ENCODE results near the gene CD44.

CD44 gene

GRCh38 chr11:35139722-35140282 lies 831 bp downstream of the CD44 start:
- no peak for DNase-seq (ENCODE audit: low read depth)

GRCh38 chr11:35141071-35141470 lies 2.1 kb downstream of the CD44 start:
- DNase-seq (ENCODE audit: low read depth): no peak

GRCh38 chr11:35141571-35141971 lies 2.6 kb downstream of the CD44 start:
- DNase-seq (ENCODE audit: low read depth): no peak

- no peak for DNase-seq (ENCODE audit: low read depth)
Observed at GRCh38 chr11:35142481-35143075, 3.6 kb downstream of the CD44 start.

- DNase-seq (ENCODE audit: low read depth): no peak
Observed at GRCh38 chr11:35143297-35144135, 4.5 kb downstream of the CD44 start.

- no peak for DNase-seq (ENCODE audit: low read depth)
Observed at GRCh38 chr11:35144136-35144741, 5.3 kb downstream of the CD44 start.

- no peak for DNase-seq (ENCODE audit: low read depth)
Observed at GRCh38 chr11:35144806-35145205, 5.8 kb downstream of the CD44 start.

- no peak for DNase-seq (ENCODE audit: low read depth)
Observed at GRCh38 chr11:35145271-35145670, 6.3 kb downstream of the CD44 start.

GRCh38 chr11:35146074-35146521 lies 7.1 kb downstream of the CD44 start:
- no peak for DNase-seq (ENCODE audit: low read depth)

- DNase-seq (ENCODE audit: low read depth): no peak
Observed at GRCh38 chr11:35146711-35147110, 7.7 kb downstream of the CD44 start.

GRCh38 chr11:35147235-35147634 lies 8.3 kb downstream of the CD44 start:
- DNase-seq (ENCODE audit: low read depth): no peak

- no peak for DNase-seq (ENCODE audit: low read depth)
Observed at GRCh38 chr11:35148163-35148837, 9.3 kb downstream of the CD44 start.

GRCh38 chr11:35150454-35150853 lies 11.5 kb downstream of the CD44 start:
- DNase-seq (ENCODE audit: low read depth): no peak

GRCh38 chr11:35151241-35151640 lies 12.3 kb downstream of the CD44 start:
- no peak for DNase-seq (ENCODE audit: low read depth)

GRCh38 chr11:35151683-35152280 lies 12.8 kb downstream of the CD44 start:
- DNase-seq (ENCODE audit: low read depth): no peak

- no peak for DNase-seq (ENCODE audit: low read depth)
Observed at GRCh38 chr11:35152575-35152974, 13.6 kb downstream of the CD44 start.

GRCh38 chr11:35153280-35153679 lies 14.3 kb downstream of the CD44 start:
- no peak for DNase-seq (ENCODE audit: low read depth)

- no peak for DNase-seq (ENCODE audit: low read depth)
Observed at GRCh38 chr11:35154952-35155351, 16.0 kb downstream of the CD44 start.

GRCh38 chr11:35155677-35156076 lies 16.7 kb downstream of the CD44 start:
- DNase-seq (ENCODE audit: low read depth): no peak

GRCh38 chr11:35157814-35158700 lies 19.1 kb downstream of the CD44 start:
- DNase-seq (ENCODE audit: low read depth): no peak
